LNCAP (cell line): ENCODE results near the gene STIL.

Experiments used
- CTCF ChIP-seq: fragments of 450-650 bp; IDR thresholded peaks from 2 replicates; pipeline ENCODE4 v1.5.1; 2017; ENCODE audit warnings: mild to moderate bottlenecking

Gene STIL

GRCh38 chr1:47313915-47314664 is at the start of gene STIL:
TSS of gene STIL (minus strand) at chr1:47314147. CDS start at chr1:47310319, 3,828 bp downstream.
- no peak for TF ChIP-seq CTCF

GRCh38 chr1:47362828-47363227 is 48.9 kb upstream of the STIL start:
- no peak for TF ChIP-seq CTCF

GRCh38 chr1:47361380-47361779 is 47.4 kb upstream of the STIL start:
- TF ChIP-seq CTCF: no peak

- no peak for TF ChIP-seq CTCF
Observed at GRCh38 chr1:47351305-47351704, 37.4 kb upstream of the STIL start.

- TF ChIP-seq CTCF: no peak
Observed at GRCh38 chr1:47348246-47348645, 34.3 kb upstream of the STIL start.

GRCh38 chr1:47347735-47348134 is 33.8 kb upstream of the STIL start:
- no peak for TF ChIP-seq CTCF

GRCh38 chr1:47340227-47340626 is 26.3 kb upstream of the STIL start:
- no peak for TF ChIP-seq CTCF
